ENCODE data around the gene C3. TPM values are rescaled to one million over a fixed set of nuclear protein-coding genes. Genes with fewer than 3 reads are reported as not detected.

C3 gene
- total and polyA plus RNA-seq, 2 of the 13 experiments (the other 11 are each of a cell fraction or from before 2014, with no cell fraction given): 1,455 to 6,272 TPM

- TF ChIP-seq TCF12 (IDR thresholded peaks at IDR 0.05) (no peak), TCF12 (CRISPR knock-in tag; IDR thresholded peaks at IDR 0.05) (no peak), ZBTB42 (CRISPR knock-in tag; IDR thresholded peaks at IDR 0.05) (no peak), ZNF10 (CRISPR knock-in tag; IDR thresholded peaks at IDR 0.05; ENCODE audit: borderline replicate concordance, low read depth) (no peak), PAXIP1 (CRISPR knock-in tag; conservative IDR thresholded peaks at IDR 0.05) (peak; percentile 87), MIER3 (CRISPR knock-in tag; IDR thresholded peaks at IDR 0.05; ENCODE audit: borderline replicate concordance) (peak; percentile 80; the same call in 1 of the 2 replicates), PRMT3 (CRISPR knock-in tag; IDR thresholded peaks at IDR 0.05; ENCODE audit: borderline replicate concordance, low read depth) (no peak), ZBTB26 (CRISPR knock-in tag; IDR thresholded peaks at IDR 0.05; ENCODE audit: borderline replicate concordance) (peak; percentile 63; the same call in 1 of the 2 replicates), ARNT (IDR thresholded peaks at IDR 0.05) (no peak), TSC22D2 (CRISPR knock-in tag; IDR thresholded peaks at IDR 0.05; ENCODE audit: borderline replicate concordance) (no peak), HNF4G (IDR thresholded peaks at IDR 0.05; ENCODE audit: borderline replicate concordance, low read depth, low read length) (peak; percentile 36; the same call in 1 of the 2 replicates), HNF4G (CRISPR knock-in tag; IDR thresholded peaks at IDR 0.05; ENCODE audit: borderline replicate concordance, low read depth) (0 out of 2 replicates have a peak, but pooled peaks have one; percentile 40), ZFP1 (CRISPR knock-in tag; IDR thresholded peaks at IDR 0.05) (no peak), ZNF788 (CRISPR knock-in tag; IDR thresholded peaks at IDR 0.05; ENCODE audit: borderline replicate concordance) (peak; percentile 79; the same call in 1 of the 2 replicates), PRDM15 (CRISPR knock-in tag; IDR thresholded peaks at IDR 0.05) (no peak), ZNF205 (CRISPR knock-in tag; IDR thresholded peaks at IDR 0.05) (peak; percentile 84), SATB2 (CRISPR knock-in tag; IDR thresholded peaks at IDR 0.05) (no peak), GPN1 (CRISPR knock-in tag; IDR thresholded peaks at IDR 0.05; ENCODE audit: borderline replicate concordance) (no peak), ZNF414 (CRISPR knock-in tag; IDR thresholded peaks at IDR 0.05) (no peak), AGO2 (optimal IDR thresholded peaks at IDR 0.05; ENCODE audit: low read depth, low read length) (no peak), DNMT3B (CRISPR knock-in tag; conservative IDR thresholded peaks at IDR 0.05) (no peak), CEBPB (IDR thresholded peaks at IDR 0.05; ENCODE audit: borderline replicate concordance, low read depth, low read length) (peak; percentile 99), JDP2 (CRISPR knock-in tag; IDR thresholded peaks at IDR 0.05; ENCODE audit: borderline replicate concordance) (no peak)
Observed at GRCh38 chr19:6723108-6723618, 2.7 kb upstream of the C3 start (continued).
